Neural crest cell (in vitro differentiated cells): Measurements from ENCODE around the gene ACO2. TPM values are rescaled to one million over a fixed set of nuclear protein-coding genes. Genes with fewer than 3 reads are reported as not detected.
"Not testable (repeated sequence)": the region's sequence is repeated elsewhere in the genome, so short reads cannot be mapped to it uniquely, and the experiment has no call there.

ENCODE experiments used
- DNase-seq: peaks from one replicate; pipeline ENCODE4 v3.0.0; 2021; ENCODE audit warnings: low read depth, mixed read lengths, low spot score
- H3K27ac Mint-ChIP-seq: one replicate; pipeline ENCODE4 v1.8.0; 2021; ENCODE audit warnings: mild to moderate bottlenecking, mixed read lengths; ENCODE audit not compliant: unreplicated experiment
- H3K27me3 Mint-ChIP-seq: 2 replicates; pipeline ENCODE4 v1.8.0; 2021; ENCODE audit warnings: low read depth, mild to moderate bottlenecking, mixed read lengths
- H3K36me3 Mint-ChIP-seq: 2 replicates; pipeline ENCODE4 v1.8.0; 2021; ENCODE audit warnings: low read depth, mild to moderate bottlenecking, mixed read lengths
- H3K4me1 Mint-ChIP-seq: 2 replicates; pipeline ENCODE4 v1.8.0; 2021; ENCODE audit warnings: mixed read lengths
- H3K4me3 Mint-ChIP-seq: one replicate; pipeline ENCODE4 v1.8.0; 2021; ENCODE audit warnings: mild to moderate bottlenecking, mixed read lengths
- H3K9me3 Mint-ChIP-seq: 2 replicates; pipeline ENCODE4 v1.8.0; 2021; ENCODE audit warnings: mixed read lengths
- total RNA-seq: library from RNA; stranded (reverse); gene quantifications from 2 replicates; pipeline ENCODE4 v1.2.1, GENCODE V29; 2021
- TF ChIP-seq, protein P1 (sequence below): fragments of 200-600 bp; sonication (generic); conservative IDR thresholded peaks from 2 replicates; pipeline ENCODE4 v1.5.0; 2021; ENCODE audit warnings: antibody characterized with exemption, mild to moderate bottlenecking

Gene ACO2
- total RNA-seq, 1 donor from 2014 or later = 80.6 TPM

DNA sequence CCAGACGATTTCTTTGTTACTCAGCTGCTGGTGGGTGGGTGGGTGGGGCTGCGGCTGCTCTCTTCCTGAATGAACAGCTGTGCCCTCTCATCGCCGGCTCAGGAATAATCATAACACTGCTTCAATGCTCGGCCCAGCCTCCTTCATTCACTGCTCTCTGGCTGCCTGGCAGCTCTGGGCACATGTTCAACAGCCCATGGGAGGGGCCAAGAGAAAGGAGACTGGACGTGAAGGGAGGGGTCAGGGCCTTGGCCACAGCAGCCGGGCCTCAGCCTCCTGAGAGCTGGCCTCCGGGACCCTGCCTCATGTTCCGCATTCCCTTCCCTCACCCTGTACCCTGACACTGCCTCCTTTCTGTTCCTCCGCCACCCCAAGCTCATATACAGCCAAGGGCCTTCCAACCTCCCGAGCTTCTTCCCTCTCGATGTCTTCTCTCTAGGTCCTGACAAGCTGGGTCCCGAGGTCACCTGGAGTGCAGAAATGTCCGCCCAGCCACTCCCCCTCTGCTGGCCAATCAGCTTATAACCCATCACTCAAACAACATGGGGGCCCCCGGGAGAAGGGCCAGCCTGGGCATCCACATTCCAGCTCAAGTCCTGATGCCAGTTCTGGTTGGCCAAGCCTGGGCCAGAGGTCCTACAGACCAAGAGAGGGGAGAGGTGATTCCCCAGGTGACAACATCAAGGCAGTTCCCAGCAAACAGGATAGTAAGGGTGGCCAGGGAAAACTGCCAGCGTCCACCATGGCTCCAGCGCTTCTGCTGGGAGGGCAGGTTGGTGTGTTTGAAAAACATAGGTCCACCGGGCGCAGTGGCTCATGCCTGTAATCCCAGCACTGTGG, 88.7 kb downstream of the ACO2 start:
- Mint-ChIP-seq H3K4me1 (peaks cover 40% of the 10 kb centered on the region), H3K9me3 (no peaks in the 10 kb centered on the region), H3K27ac (peak overlapping the region; percentile 97), H3K4me3 (no peak overlapping the region), H3K36me3 (no peaks in the 10 kb centered on the region), H3K27me3 (peaks cover 4% of the 10 kb centered on the region)
- peak; percentile 32 for DNase-seq
- TF ChIP-seq, protein P1, sequence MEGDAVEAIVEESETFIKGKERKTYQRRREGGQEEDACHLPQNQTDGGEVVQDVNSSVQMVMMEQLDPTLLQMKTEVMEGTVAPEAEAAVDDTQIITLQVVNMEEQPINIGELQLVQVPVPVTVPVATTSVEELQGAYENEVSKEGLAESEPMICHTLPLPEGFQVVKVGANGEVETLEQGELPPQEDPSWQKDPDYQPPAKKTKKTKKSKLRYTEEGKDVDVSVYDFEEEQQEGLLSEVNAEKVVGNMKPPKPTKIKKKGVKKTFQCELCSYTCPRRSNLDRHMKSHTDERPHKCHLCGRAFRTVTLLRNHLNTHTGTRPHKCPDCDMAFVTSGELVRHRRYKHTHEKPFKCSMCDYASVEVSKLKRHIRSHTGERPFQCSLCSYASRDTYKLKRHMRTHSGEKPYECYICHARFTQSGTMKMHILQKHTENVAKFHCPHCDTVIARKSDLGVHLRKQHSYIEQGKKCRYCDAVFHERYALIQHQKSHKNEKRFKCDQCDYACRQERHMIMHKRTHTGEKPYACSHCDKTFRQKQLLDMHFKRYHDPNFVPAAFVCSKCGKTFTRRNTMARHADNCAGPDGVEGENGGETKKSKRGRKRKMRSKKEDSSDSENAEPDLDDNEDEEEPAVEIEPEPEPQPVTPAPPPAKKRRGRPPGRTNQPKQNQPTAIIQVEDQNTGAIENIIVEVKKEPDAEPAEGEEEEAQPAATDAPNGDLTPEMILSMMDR = no peak

DNA sequence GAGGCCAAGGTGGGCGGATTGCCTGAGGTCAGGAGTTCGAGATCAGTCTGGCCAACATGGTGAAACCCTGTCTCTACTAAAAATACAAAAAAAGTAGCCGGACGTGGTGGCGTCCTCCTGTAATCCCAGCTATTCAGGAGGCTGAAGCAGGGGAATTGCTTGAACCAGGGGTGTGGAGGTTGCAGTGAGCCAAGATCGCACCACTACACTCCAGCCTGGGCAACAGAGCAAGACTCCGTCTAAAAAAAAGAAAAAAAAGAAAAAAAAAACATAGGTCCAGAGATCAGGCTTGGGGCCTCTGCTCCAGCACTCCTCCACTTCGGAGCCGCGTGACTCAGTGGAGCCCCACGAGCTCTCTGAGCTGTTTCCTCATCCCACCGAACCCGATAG, 89.3 kb downstream of the ACO2 start:
- H3K4me1 Mint-ChIP-seq = peaks cover 44% of the 10 kb centered on the region
- not testable (repeated sequence) for DNase-seq, H3K4me3 Mint-ChIP-seq, H3K9me3 Mint-ChIP-seq, H3K27me3 Mint-ChIP-seq, H3K36me3 Mint-ChIP-seq, H3K27ac Mint-ChIP-seq

DNA sequence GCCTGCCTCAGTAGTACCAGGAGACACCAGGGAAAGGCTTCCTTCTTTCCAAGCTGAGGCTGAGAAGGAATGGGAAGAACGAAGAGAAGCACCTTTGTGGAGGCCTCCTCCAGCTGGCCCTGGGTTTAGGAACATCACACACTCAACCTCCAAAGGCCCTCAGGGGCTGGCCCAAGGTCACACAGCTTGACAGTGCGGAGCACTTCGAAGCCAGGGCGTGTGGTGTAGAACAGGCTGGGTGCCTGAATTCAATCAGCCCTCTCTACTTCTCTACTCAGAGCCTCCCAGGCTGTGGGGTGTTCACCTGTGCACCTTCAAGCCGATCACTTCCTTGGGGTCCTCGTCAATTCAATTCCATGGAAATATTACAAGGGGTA, 91.2 kb downstream of the ACO2 start:
- H3K4me3 Mint-ChIP-seq = peak overlapping the region; percentile 22
- no peaks in the 10 kb centered on the region for H3K9me3 Mint-ChIP-seq
- DNase-seq = no peak
- peaks cover 4% of the 10 kb centered on the region for H3K27me3 Mint-ChIP-seq
- TF ChIP-seq, protein P1 = no peak
- H3K27ac Mint-ChIP-seq = no peak overlapping the region
- no peaks in the 10 kb centered on the region for H3K36me3 Mint-ChIP-seq
- peaks cover 44% of the 10 kb centered on the region for H3K4me1 Mint-ChIP-seq

DNA sequence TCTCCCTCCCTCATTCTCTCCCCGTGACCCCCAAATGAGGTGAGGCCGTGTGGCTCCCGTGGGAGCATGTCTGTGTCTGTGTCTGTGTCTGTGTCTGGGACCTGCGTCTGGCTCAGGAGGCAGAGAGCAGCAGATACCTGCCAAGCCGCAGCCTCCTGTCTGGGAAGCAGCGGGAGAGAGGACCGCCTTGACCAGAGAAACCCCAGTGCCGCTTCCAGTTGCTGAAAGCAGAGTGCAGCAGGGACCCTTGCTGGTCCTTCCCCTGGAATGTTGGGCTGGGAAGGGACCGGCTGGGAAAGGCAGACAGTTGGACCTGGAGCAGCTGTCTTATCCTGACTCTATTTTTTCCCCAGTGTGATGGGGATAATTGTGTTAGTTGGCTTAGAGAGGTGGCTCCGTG, 92.4 kb downstream of the ACO2 start:
- no peak overlapping the region for H3K4me3 Mint-ChIP-seq
- no peaks in the 10 kb centered on the region for H3K36me3 Mint-ChIP-seq
- DNase-seq = no peak
- no peaks in the 10 kb centered on the region for H3K9me3 Mint-ChIP-seq
- H3K4me1 Mint-ChIP-seq = peaks cover 46% of the 10 kb centered on the region
- TF ChIP-seq, protein P1 = no peak
- H3K27me3 Mint-ChIP-seq = peaks cover 4% of the 10 kb centered on the region
- H3K27ac Mint-ChIP-seq = no peak overlapping the region

DNA sequence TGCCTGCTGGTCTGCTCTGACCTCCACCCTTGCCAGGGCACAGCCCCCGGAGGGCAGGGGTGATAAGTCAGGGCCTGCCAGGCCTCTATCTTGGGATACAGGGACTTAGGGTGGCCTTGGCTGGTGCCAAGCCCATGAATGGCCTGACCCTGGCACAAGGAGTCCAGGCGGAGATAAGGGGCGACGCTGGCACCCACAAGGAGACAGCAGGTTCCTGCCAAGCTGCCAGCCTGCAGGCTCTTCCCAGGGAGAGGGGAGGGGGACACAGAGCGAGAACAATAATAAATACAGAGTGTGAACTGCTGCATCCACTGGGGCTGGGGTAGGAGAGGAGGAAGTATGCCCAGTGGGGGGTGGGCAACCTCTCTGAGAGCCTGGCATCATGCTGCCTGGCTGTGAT, 92.9 kb downstream of the ACO2 start:
- TF ChIP-seq, protein P1 = no peak
- no peaks in the 10 kb centered on the region for H3K36me3 Mint-ChIP-seq
- peaks cover 4% of the 10 kb centered on the region for H3K27me3 Mint-ChIP-seq
- DNase-seq = no peak
- no peaks in the 10 kb centered on the region for H3K9me3 Mint-ChIP-seq
- peaks cover 42% of the 10 kb centered on the region for H3K4me1 Mint-ChIP-seq
- no peak overlapping the region for H3K4me3 Mint-ChIP-seq
- no peak overlapping the region for H3K27ac Mint-ChIP-seq

DNA sequence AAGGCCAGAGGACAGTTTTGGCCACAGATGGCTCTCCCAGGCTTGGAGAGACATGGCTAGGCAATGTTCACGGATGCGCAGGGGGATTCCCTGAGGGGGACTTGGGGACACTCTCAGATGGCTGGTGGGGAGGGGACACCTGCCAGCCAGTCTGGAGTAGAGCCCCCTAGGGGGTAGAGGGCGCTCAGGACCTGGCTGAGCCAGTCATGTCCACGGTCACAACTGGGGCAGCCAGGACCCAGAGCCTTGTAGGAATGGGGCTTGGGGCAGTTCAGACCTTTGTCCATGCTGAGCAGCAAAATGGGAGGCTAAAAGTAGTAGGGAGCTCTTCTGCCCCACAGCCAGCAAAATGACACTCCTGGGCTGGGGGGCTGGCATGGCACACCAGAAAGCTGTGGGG, 93.5 kb downstream of the ACO2 start:
- TF ChIP-seq, protein P1 = no peak
- H3K4me3 Mint-ChIP-seq = peak overlapping the region; percentile 23
- H3K4me1 Mint-ChIP-seq = peaks cover 35% of the 10 kb centered on the region
- no peaks in the 10 kb centered on the region for H3K36me3 Mint-ChIP-seq
- H3K27me3 Mint-ChIP-seq = peaks cover 4% of the 10 kb centered on the region
- H3K27ac Mint-ChIP-seq = no peak overlapping the region
- no peak for DNase-seq
- no peaks in the 10 kb centered on the region for H3K9me3 Mint-ChIP-seq
